ENCODE measurements around the gene SLC38A7.

The SLC38A7 gene, protein sequence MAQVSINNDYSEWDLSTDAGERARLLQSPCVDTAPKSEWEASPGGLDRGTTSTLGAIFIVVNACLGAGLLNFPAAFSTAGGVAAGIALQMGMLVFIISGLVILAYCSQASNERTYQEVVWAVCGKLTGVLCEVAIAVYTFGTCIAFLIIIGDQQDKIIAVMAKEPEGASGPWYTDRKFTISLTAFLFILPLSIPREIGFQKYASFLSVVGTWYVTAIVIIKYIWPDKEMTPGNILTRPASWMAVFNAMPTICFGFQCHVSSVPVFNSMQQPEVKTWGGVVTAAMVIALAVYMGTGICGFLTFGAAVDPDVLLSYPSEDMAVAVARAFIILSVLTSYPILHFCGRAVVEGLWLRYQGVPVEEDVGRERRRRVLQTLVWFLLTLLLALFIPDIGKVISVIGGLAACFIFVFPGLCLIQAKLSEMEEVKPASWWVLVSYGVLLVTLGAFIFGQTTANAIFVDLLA

DNA sequence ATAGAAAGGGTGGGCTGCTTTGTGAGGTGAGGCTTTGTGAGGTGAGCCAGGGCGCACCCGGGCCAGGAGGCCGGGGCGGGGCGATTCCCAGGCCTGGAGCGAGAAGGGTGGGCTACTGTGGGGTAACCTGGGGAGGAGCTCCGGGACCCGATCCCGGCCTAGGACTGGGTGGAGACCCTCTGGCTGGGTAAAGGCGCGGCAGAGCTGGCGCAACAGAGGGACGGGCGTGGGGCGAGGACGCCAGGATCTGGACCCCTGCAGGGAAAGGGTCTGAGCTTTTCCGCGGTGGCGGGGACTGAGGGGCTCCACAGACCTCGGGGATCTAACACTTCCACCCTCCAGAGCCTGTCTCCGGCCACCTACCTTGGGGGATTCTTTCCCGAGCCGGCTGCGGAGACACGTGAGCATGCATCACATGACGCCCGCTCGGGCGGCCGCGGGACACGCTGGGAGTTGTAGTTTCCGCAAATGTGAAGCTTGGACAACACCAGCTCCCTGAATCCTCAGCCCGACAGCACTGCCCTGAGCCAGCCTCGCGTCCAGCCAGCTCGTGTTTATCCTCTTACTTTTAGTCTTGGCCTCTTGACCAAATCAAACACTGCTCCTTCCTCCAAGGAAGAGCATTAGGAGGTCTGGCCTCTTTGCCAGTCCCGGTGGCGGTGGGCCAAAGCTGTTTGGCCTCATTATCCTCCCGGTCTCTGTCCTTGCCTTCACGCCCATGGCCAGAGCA, at the start of gene SLC38A7:
TSS of gene SLC38A7 (minus strand) at position 417 of the 730 bp plus-strand sequence. CDS start 4,644 bp downstream, outside the sequence.
- H3K9ac ChIP-seq (ENCODE audit: low read length), result peak within 1 kb of the TSS; percentile 78
- peak within 1 kb of the TSS; percentile 76 for H3K4me3 ChIP-seq (ENCODE audit: low read length)
- peaks cover 14% of the 10 kb centered on the region for H3K4me1 ChIP-seq (ENCODE audit: control insufficient read depth, insufficient read depth, low read length)
- no peaks in the 10 kb centered on the region for H3K36me3 ChIP-seq (ENCODE audit: control insufficient read depth, insufficient read depth, low read length)
- H3K9me3 ChIP-seq (ENCODE audit: control insufficient read depth, low read length), result no peaks in the 10 kb centered on the region
- H3K27me3 ChIP-seq (ENCODE audit: control insufficient read depth, insufficient read depth, low read length), result no peaks in the 10 kb centered on the region

- peak within 1 kb of the TSS; percentile 55 for H3K9ac ChIP-seq (ENCODE audit: low read length)
- peak within 1 kb of the TSS; percentile 94 for H3K4me3 ChIP-seq (ENCODE audit: low read length)
- no peaks in the 10 kb centered on the region for H3K36me3 ChIP-seq (ENCODE audit: control insufficient read depth, insufficient read depth, low read length)
- H3K27me3 ChIP-seq (ENCODE audit: control insufficient read depth, insufficient read depth, low read length), result no peaks in the 10 kb centered on the region
- peaks cover 5% of the 10 kb centered on the region for H3K4me1 ChIP-seq (ENCODE audit: control insufficient read depth, insufficient read depth, low read length)
- H3K9me3 ChIP-seq (ENCODE audit: control insufficient read depth, low read length), result no peaks in the 10 kb centered on the region
These were observed 49.3 kb upstream of the SLC38A7 start, which contains the start of gene GOT2 for GRCh38 chr16:58733671-58734458. TSS of gene GOT2 (minus strand) at chr16:58734316. CDS start at chr16:58734228, 88 bp downstream.

DNA sequence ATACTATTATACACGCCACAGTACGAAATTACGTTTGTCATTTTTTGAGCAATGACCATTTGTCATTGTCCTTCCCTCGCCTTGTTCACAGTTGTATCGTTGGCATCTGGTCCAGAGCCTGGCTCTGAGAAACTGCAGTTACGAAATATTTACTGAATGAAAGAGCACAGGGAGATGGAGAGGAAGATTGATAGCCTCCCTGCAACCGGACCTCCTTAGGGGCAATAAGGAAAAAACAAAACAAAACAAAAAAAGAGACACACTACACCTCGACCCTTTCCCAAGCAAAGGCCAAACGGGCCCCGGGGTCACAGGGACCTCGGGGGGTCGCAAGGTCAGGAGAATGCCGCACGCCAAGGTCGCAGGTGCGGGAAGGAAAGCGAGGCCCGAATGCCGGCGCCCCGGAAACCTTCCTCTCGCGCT, 48.7 kb upstream of the SLC38A7 start:
- peak overlapping the region; percentile 94 for H3K4me3 ChIP-seq (ENCODE audit: low read length)
- peaks cover 5% of the 10 kb centered on the region for H3K4me1 ChIP-seq (ENCODE audit: control insufficient read depth, insufficient read depth, low read length)
- no peaks in the 10 kb centered on the region for H3K27me3 ChIP-seq (ENCODE audit: control insufficient read depth, insufficient read depth, low read length)
- no peaks in the 10 kb centered on the region for H3K36me3 ChIP-seq (ENCODE audit: control insufficient read depth, insufficient read depth, low read length)
- no peaks in the 10 kb centered on the region for H3K9me3 ChIP-seq (ENCODE audit: control insufficient read depth, low read length)
- H3K9ac ChIP-seq (ENCODE audit: low read length), result peak overlapping the region; percentile 55

GRCh38 chr16:58732545-58733247, 48.1 kb upstream of the SLC38A7 start:
- Histone ChIP-seq H3K4me3 (ENCODE audit: low read length) (peak overlapping the region; percentile 94), H3K9ac (ENCODE audit: low read length) (peak overlapping the region; percentile 55), H3K4me1 (ENCODE audit: control insufficient read depth, insufficient read depth, low read length) (peaks cover 5% of the 10 kb centered on the region), H3K27me3 (ENCODE audit: control insufficient read depth, insufficient read depth, low read length) (no peaks in the 10 kb centered on the region), H3K9me3 (ENCODE audit: control insufficient read depth, low read length) (no peaks in the 10 kb centered on the region), H3K36me3 (ENCODE audit: control insufficient read depth, insufficient read depth, low read length) (no peaks in the 10 kb centered on the region)

DNA sequence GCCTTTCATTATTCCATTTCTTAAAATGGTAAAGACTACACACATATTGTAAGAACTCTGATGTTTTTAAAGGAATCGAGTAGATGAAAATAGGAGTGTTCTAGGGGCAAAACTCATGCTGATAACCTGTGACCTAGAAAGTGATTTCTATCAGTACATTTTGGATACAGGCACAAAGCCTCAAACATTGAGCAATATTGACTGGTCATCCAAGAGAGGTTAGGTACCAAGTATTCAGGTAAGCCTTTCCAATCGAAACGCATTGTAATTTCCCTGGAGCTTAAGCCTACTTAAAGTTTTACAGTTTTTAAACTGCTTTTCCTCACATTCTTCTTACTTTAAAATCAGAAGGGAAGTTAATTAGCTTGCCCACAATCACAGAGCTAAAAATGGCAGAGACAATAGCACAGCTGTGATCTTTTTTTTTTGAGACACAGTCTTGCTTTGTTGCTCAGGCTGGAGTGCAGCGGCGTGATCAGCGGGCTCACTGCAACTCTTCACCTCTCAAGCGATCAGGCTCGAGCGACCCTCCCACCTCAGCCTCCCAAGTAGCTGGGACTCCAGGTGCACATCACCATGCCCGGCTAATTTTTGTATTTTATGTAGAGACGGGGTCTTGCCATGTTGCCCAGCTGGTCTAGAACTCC, 46.3 kb upstream of the SLC38A7 start:
- Histone ChIP-seq H3K9me3 (ENCODE audit: control insufficient read depth, low read length) (no peaks in the 10 kb centered on the region), H3K4me3 (ENCODE audit: low read length) (no peak overlapping the region), H3K36me3 (ENCODE audit: control insufficient read depth, insufficient read depth, low read length) (no peaks in the 10 kb centered on the region), H3K4me1 (ENCODE audit: control insufficient read depth, insufficient read depth, low read length) (peaks cover 5% of the 10 kb centered on the region), H3K27me3 (ENCODE audit: control insufficient read depth, insufficient read depth, low read length) (no peaks in the 10 kb centered on the region), H3K9ac (ENCODE audit: low read length) (no peak overlapping the region)

- Histone ChIP-seq H3K4me3 (ENCODE audit: low read length) (no peak overlapping the region), H3K27me3 (ENCODE audit: control insufficient read depth, insufficient read depth, low read length) (no peaks in the 10 kb centered on the region), H3K9ac (ENCODE audit: low read length) (no peak overlapping the region), H3K36me3 (ENCODE audit: control insufficient read depth, insufficient read depth, low read length) (no peaks in the 10 kb centered on the region), H3K9me3 (ENCODE audit: control insufficient read depth, low read length) (no peaks in the 10 kb centered on the region), H3K4me1 (ENCODE audit: control insufficient read depth, insufficient read depth, low read length) (peaks cover 4% of the 10 kb centered on the region)
These were observed 43.4 kb upstream of the SLC38A7 start for GRCh38 chr16:58727796-58728568.

DNA sequence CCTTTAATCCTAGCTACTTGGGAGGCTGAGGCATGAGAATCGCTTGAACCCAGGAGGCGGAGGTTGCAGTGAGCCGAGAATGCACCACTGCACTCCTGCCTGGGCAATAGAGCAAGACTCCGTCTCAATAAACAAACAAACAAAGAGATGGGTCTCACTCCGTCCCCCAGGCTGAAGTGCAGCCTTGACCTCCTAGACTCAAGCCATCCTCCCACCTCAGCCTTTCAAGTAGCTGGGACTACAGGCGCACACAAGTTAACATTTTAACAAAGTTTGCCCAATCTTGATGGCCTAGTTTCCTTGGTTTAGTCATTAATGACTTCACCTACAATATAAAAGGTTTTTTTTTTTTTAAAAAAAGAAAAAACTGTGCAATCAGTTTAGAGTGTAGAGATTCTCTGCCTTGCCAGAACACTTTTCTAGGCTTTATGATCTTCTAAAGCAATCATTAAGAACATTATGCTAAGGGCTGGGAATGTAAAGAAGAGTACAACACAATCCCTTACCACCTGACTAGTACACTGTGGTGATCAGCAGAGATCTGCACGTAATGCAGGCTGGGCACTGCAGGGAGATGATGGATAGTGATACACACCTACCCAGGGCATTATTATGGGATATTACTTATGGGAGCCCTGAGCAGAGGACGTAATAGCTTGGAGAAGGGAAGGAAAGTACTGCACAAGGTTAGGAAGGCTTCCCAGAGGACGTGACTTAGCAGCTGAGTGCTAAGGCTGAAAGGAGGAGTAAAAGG, 42.6 kb upstream of the SLC38A7 start:
- no peaks in the 10 kb centered on the region for H3K27me3 ChIP-seq (ENCODE audit: control insufficient read depth, insufficient read depth, low read length)
- H3K9me3 ChIP-seq (ENCODE audit: control insufficient read depth, low read length), result no peaks in the 10 kb centered on the region
- no peak overlapping the region for H3K4me3 ChIP-seq (ENCODE audit: low read length)
- H3K4me1 ChIP-seq (ENCODE audit: control insufficient read depth, insufficient read depth, low read length), result no peaks in the 10 kb centered on the region
- no peak overlapping the region for H3K9ac ChIP-seq (ENCODE audit: low read length)
- no peaks in the 10 kb centered on the region for H3K36me3 ChIP-seq (ENCODE audit: control insufficient read depth, insufficient read depth, low read length)

GRCh38 chr16:58723109-58723508, 38.5 kb upstream of the SLC38A7 start:
- Histone ChIP-seq H3K36me3 (ENCODE audit: control insufficient read depth, insufficient read depth, low read length) (peaks cover 4% of the 10 kb centered on the region), H3K4me3 (ENCODE audit: low read length) (no peak overlapping the region), H3K27me3 (ENCODE audit: control insufficient read depth, insufficient read depth, low read length) (no peaks in the 10 kb centered on the region), H3K9me3 (ENCODE audit: control insufficient read depth, low read length) (no peaks in the 10 kb centered on the region), H3K9ac (ENCODE audit: low read length) (no peak overlapping the region), H3K4me1 (ENCODE audit: control insufficient read depth, insufficient read depth, low read length) (no peaks in the 10 kb centered on the region)

- no peaks in the 10 kb centered on the region for H3K9me3 ChIP-seq (ENCODE audit: control insufficient read depth, low read length)
- H3K4me3 ChIP-seq (ENCODE audit: low read length), result no peak overlapping the region
- no peaks in the 10 kb centered on the region for H3K27me3 ChIP-seq (ENCODE audit: control insufficient read depth, insufficient read depth, low read length)
- no peaks in the 10 kb centered on the region for H3K4me1 ChIP-seq (ENCODE audit: control insufficient read depth, insufficient read depth, low read length)
- H3K36me3 ChIP-seq (ENCODE audit: control insufficient read depth, insufficient read depth, low read length), result peaks cover 9% of the 10 kb centered on the region
- H3K9ac ChIP-seq (ENCODE audit: low read length), result no peak overlapping the region
These were observed 33.4 kb upstream of the SLC38A7 start for GRCh38 chr16:58717994-58718393.

DNA sequence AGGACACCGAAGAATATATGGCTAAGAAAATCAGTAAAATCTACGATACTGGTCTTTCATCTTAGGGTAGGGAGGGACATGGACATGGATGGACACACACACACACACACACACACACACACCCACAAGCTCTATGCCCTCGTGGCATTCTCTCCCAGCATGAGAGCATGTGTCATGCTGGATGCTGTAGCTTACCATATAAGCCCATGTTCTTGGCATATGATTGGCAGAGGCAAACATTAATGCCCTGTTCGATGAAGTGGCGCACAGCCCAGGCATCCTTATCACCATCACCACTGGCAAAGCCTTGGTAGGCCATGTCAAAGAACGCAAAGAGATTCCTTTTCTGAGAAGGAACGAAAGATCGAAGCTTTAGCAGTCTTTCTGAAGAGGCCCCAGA, 31.9 kb upstream of the SLC38A7 start:
- H3K4me1 ChIP-seq (ENCODE audit: control insufficient read depth, insufficient read depth, low read length), result no peaks in the 10 kb centered on the region
- H3K9me3 ChIP-seq (ENCODE audit: control insufficient read depth, low read length), result no peaks in the 10 kb centered on the region
- no peak overlapping the region for H3K4me3 ChIP-seq (ENCODE audit: low read length)
- peaks cover 9% of the 10 kb centered on the region for H3K36me3 ChIP-seq (ENCODE audit: control insufficient read depth, insufficient read depth, low read length)
- no peaks in the 10 kb centered on the region for H3K27me3 ChIP-seq (ENCODE audit: control insufficient read depth, insufficient read depth, low read length)
- H3K9ac ChIP-seq (ENCODE audit: low read length), result no peak overlapping the region

All from mucosa of stomach (tissue), 1 donor.